ENCODE data around the gene KRTAP2-4. TPM values are rescaled to one million over a fixed set of nuclear protein-coding genes. Genes with fewer than 3 reads are reported as not detected.
"Not testable (repeated sequence)": the region's sequence is repeated elsewhere in the genome, so short reads cannot be mapped to it uniquely, and the experiment has no call there.

KRTAP2-4 gene
- total RNA-seq, 1 experiment from 2014 or later = not detected

DNA sequence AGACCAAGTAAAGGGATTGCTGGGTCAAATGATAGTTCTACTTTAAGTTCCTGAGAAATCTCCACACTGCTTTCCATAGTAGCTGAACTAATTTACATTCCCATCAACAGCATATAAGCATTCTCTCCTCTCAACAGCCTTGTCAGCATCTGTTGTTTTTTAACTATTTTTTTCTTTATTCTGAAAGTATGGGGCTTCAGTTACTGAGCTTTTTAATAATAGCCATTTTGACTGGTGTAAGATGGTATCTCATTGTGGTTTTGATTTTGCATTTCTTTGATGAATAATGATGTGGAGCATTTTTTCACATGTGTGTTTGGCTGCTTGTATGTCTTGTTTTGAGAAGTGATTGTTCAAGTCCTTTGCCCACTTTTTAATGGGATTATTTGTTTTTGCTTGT lies 13.1 kb downstream of the KRTAP2-4 start:
- TF ChIP-seq, protein P1, sequence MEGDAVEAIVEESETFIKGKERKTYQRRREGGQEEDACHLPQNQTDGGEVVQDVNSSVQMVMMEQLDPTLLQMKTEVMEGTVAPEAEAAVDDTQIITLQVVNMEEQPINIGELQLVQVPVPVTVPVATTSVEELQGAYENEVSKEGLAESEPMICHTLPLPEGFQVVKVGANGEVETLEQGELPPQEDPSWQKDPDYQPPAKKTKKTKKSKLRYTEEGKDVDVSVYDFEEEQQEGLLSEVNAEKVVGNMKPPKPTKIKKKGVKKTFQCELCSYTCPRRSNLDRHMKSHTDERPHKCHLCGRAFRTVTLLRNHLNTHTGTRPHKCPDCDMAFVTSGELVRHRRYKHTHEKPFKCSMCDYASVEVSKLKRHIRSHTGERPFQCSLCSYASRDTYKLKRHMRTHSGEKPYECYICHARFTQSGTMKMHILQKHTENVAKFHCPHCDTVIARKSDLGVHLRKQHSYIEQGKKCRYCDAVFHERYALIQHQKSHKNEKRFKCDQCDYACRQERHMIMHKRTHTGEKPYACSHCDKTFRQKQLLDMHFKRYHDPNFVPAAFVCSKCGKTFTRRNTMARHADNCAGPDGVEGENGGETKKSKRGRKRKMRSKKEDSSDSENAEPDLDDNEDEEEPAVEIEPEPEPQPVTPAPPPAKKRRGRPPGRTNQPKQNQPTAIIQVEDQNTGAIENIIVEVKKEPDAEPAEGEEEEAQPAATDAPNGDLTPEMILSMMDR (conservative IDR thresholded peaks at IDR 0.05) = no peak
- intact Hi-C loops (cut with micrococcal nuclease; ENCODE audit: unreplicated experiment) = no loop called here
- Histone ChIP-seq H3K9me3 (ENCODE audit: insufficient read depth, low read depth) (peaks cover 9% of the 10 kb centered on the region; the same call in 1 of the 2 replicates), H4K20me1 (ENCODE audit: insufficient read depth) (no peaks in the 10 kb centered on the region), H3K36me3 (ENCODE audit: low read depth) (0 out of 2 replicates have a peak, but pooled peaks cover 5% of the 10 kb centered on the region), H3K27me3 (ENCODE audit: insufficient read depth, low read depth) (no peaks in the 10 kb centered on the region), H3K4me2 (no peak overlapping the region), H3K79me2 (ENCODE audit: low read depth) (no peaks in the 10 kb centered on the region), H3K4me3 (no peak overlapping the region), H2AFZ (no peak overlapping the region), H3K27ac (no peak overlapping the region), H3K9me2 (ENCODE audit: insufficient read depth) (no peaks in the 10 kb centered on the region), H3K4me1 (replicated peaks; ENCODE audit: insufficient read depth) (peaks cover 29% of the 10 kb centered on the region), H3F3A (ENCODE audit: insufficient read depth, low read depth) (peaks cover 23% of the 10 kb centered on the region)
- ChIA-PET CTCF (no interaction called here), POLR2A (ENCODE audit: unreplicated experiment) (no interaction called here)
- no peak for DNase-seq
- BruUV-seq (replicated peaks) = no TSS peak

DNA sequence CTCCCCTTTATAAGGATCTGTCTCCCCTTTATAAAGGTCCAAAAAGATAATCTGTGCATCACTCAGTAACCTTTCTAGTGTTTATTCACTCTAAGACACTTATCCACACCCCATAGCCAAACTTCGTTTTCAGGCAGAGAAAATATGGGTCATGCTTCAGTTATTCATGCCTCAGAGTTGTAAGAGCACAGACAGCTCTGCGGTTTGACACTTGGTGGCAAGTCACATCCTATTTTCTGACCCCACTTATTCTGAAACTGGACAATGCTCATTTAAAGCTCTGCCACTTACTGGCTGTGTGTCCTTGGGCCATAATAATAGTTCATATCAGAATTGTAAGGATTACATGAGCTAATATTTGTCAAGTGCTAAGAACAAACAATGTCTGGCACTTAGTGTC lies 16.6 kb downstream of the KRTAP2-4 start:
- no peaks in the 10 kb centered on the region for H3K27me3 ChIP-seq (ENCODE audit: insufficient read depth, low read depth)
- no peaks in the 10 kb centered on the region for H4K20me1 ChIP-seq (ENCODE audit: insufficient read depth)
- no peak overlapping the region for H2AFZ ChIP-seq
- peak overlapping the region; percentile 74 for H3K4me2 ChIP-seq
- POLR2A ChIA-PET (ENCODE audit: unreplicated experiment) = interaction anchor here (0.5 to 0.7 kb wide), 4 partner anchors 23 to 980 kb away, joined by 3 read pairs; no protein-coding TSS in a partner anchor
- peak overlapping the region; percentile 33; the same call in 1 of the 2 replicates for H3K4me3 ChIP-seq
- H3K27ac ChIP-seq = peak overlapping the region; percentile 97
- no peaks in the 10 kb centered on the region for H3K36me3 ChIP-seq (ENCODE audit: low read depth)
- CTCF ChIA-PET = no interaction called here
- peaks cover 28% of the 10 kb centered on the region for H3F3A ChIP-seq (ENCODE audit: insufficient read depth, low read depth)
- H3K9me2 ChIP-seq (ENCODE audit: insufficient read depth) = no peaks in the 10 kb centered on the region
- H3K9me3 ChIP-seq (ENCODE audit: insufficient read depth, low read depth) = peaks cover 9% of the 10 kb centered on the region; the same call in 1 of the 2 replicates
- TF ChIP-seq, protein P1 (conservative IDR thresholded peaks at IDR 0.05) = no peak
- TF ChIP-seq EZH2 (IDR thresholded peaks at IDR 0.05; ENCODE audit: low read depth) = no peak
- BruUV-seq (replicated peaks) = no TSS peak
- no peaks in the 10 kb centered on the region for H3K79me2 ChIP-seq (ENCODE audit: low read depth)
- H3K4me1 ChIP-seq (replicated peaks; ENCODE audit: insufficient read depth) = peaks cover 33% of the 10 kb centered on the region
- intact Hi-C loops (cut with micrococcal nuclease; ENCODE audit: unreplicated experiment) = loop anchor here (5.0 kb wide), 1 partner anchor 92 kb away; no protein-coding TSS in a partner anchor
- DNase-seq = peak; percentile 17 to 92

DNA sequence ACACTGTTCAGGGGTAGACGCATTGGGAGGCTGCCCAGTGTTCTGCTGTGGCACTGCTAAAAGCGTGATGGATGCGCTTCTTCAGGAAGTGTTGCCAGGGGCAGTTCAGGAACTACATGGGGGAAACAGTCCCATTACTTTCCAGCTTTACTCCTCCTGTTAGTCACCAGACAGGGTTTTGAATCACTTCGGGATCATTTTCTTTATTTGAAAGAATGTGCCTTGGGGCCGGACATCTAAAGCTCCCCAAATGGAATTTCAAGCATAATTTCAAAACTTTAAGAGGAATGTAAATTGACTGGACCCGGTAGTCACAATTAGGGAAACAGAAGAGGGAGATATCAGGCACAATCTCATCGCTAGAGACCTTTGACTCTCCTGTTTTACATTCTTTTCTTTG lies 17.2 kb downstream of the KRTAP2-4 start:
- Histone ChIP-seq H3K27ac (peak overlapping the region; percentile 97), H4K20me1 (ENCODE audit: insufficient read depth) (no peaks in the 10 kb centered on the region), H3F3A (ENCODE audit: insufficient read depth, low read depth) (peaks cover 28% of the 10 kb centered on the region), H3K9me3 (ENCODE audit: insufficient read depth, low read depth) (peaks cover 6% of the 10 kb centered on the region; the same call in 1 of the 2 replicates), H3K79me2 (ENCODE audit: low read depth) (no peaks in the 10 kb centered on the region), H2AFZ (no peak overlapping the region), H3K27me3 (ENCODE audit: insufficient read depth, low read depth) (no peaks in the 10 kb centered on the region), H3K4me1 (replicated peaks; ENCODE audit: insufficient read depth) (peaks cover 33% of the 10 kb centered on the region), H3K9me2 (ENCODE audit: insufficient read depth) (no peaks in the 10 kb centered on the region), H3K36me3 (ENCODE audit: low read depth) (no peaks in the 10 kb centered on the region), H3K4me3 (peak overlapping the region; percentile 33; the same call in 1 of the 2 replicates), H3K4me2 (peak overlapping the region; percentile 74)
- POLR2A ChIA-PET (ENCODE audit: unreplicated experiment) = interaction anchor here (0.5 to 0.7 kb wide), 4 partner anchors 24 to 481 kb away, joined by 3 to 4 read pairs (median 3); no protein-coding TSS in a partner anchor
- TF ChIP-seq, protein P1 (conservative IDR thresholded peaks at IDR 0.05) = no peak
- no peak for TF ChIP-seq EZH2 (IDR thresholded peaks at IDR 0.05; ENCODE audit: low read depth)
- BruUV-seq (replicated peaks) = no TSS peak
- peak; percentile 41 to 95 for DNase-seq
- intact Hi-C loops (cut with micrococcal nuclease; ENCODE audit: unreplicated experiment) = loop anchor here (1.0 to 5.0 kb wide), 2 partner anchors 91 to 133 kb away; no protein-coding TSS in a partner anchor
- CTCF ChIA-PET = no interaction called here

DNA sequence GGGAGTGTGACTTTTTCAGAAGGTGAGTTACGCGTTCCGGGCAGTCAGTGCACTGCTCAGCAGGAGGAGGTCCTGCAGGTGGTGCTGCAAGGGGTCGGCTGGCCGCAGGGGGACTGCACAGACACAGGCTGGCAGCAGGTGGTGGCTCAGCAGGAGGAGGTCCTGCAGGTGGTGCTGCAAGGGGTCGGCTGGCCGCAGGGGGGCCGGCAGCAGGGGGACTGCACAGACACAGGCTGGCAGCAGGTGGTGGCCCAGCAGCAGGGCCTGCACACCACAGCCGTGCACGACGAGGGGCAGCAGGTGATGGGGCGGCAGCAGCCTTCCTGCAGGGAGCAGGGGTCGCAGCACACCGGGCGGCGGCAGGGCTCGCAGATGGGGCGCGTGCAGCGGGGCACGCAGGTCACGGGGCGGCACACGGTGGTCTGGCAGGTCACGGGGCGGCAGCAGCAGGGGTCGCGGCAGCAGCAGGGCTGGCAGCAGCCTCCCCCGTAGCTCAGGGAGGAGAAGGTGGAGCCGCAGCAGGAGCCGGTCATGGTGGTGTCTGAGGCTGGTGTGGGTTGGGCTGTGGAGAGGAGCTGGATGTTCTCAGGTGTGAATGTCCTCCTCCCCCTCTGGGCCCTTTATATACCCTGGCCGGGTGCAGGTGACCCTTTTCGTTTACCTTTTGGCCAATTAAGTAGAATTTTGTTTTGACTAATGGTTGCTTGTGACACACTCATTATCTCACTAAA lies 18.8 kb downstream of the KRTAP2-4 start, which contains the start of gene KRTAP2-1:
Gene KRTAP2-1 (minus strand): TSS at position 582 of the 731 bp plus-strand sequence. CDS start 49 bp downstream, at position 533.
- Histone ChIP-seq H3F3A (ENCODE audit: insufficient read depth, low read depth) (peaks cover 28% of the 10 kb centered on the region), H3K4me1 (replicated peaks; ENCODE audit: insufficient read depth) (peaks cover 33% of the 10 kb centered on the region), H3K4me2 (peak within 1 kb of the TSS; percentile 74), H3K27ac (peak within 1 kb of the TSS; percentile 97), H3K9me3 (ENCODE audit: insufficient read depth, low read depth) (peaks cover 11% of the 10 kb centered on the region)
- intact Hi-C loops (cut with micrococcal nuclease; ENCODE audit: unreplicated experiment) = loop anchor here (5.0 kb wide), 1 partner anchor 90 kb away; no protein-coding TSS in a partner anchor
- H3K4me3 ChIP-seq; CTCF ChIA-PET; H3K27me3 ChIP-seq (ENCODE audit: insufficient read depth, low read depth); H3K9me2 ChIP-seq (ENCODE audit: insufficient read depth); BruUV-seq (replicated peaks); H2AFZ ChIP-seq; DNase-seq; H3K79me2 ChIP-seq (ENCODE audit: low read depth); H3K36me3 ChIP-seq (ENCODE audit: low read depth); H4K20me1 ChIP-seq (ENCODE audit: insufficient read depth); POLR2A ChIA-PET (ENCODE audit: unreplicated experiment): not testable (repeated sequence)
